ENCODE measurements around the gene MITF. TPM values are rescaled to one million over a fixed set of nuclear protein-coding genes. Genes with fewer than 3 reads are reported as not detected.
"Not testable (repeated sequence)": the region's sequence is repeated elsewhere in the genome, so short reads cannot be mapped to it uniquely, and the experiment has no call there.

MITF gene
- total RNA-seq, 1 experiment from 2014 or later = 0.21 TPM

- no peaks in the 10 kb centered on the region for H3K36me3 ChIP-seq (replicated peaks; ENCODE audit: control insufficient read depth, insufficient read depth, low read length)
- peaks cover 4% of the 10 kb centered on the region; the same call in 1 of the 2 replicates for H3K27me3 ChIP-seq (ENCODE audit: control insufficient read depth, insufficient read depth, low read length)
- DNase-seq = no peak
- no peak overlapping the region for H3K4me3 ChIP-seq (ENCODE audit: insufficient read depth, low read depth, low read length)
These were observed 149.0 kb downstream of the MITF start for GRCh38 chr3:69888040-69888942.

DNA sequence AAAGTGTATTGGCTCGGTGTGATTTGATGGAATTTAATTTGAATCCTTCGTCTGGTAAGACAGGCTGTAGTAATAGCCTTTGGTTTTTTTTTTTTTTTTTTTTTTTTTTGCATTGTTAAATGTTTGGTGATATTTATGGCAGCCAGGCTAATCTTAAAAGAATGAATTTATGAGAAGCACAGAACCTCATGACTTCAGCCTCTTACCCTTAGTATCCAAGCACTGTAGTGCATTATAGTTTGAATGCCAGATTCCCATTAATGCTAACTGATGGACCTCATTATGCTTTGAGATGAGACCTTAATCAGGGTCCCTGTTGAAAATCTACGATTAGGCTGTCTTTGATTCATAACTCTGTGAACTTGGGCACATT lies 149.7 kb downstream of the MITF start:
- no peak for DNase-seq
- Histone ChIP-seq H3K4me3 (ENCODE audit: insufficient read depth, low read depth, low read length) (no peak overlapping the region), H3K36me3 (replicated peaks; ENCODE audit: control insufficient read depth, insufficient read depth, low read length) (no peaks in the 10 kb centered on the region), H3K27me3 (ENCODE audit: control insufficient read depth, insufficient read depth, low read length) (peaks cover 4% of the 10 kb centered on the region; the same call in 1 of the 2 replicates)

- peaks cover 6% of the 10 kb centered on the region; the same call in 1 of the 2 replicates for H3K27me3 ChIP-seq (ENCODE audit: control insufficient read depth, insufficient read depth, low read length)
- no peaks in the 10 kb centered on the region for H3K36me3 ChIP-seq (replicated peaks; ENCODE audit: control insufficient read depth, insufficient read depth, low read length)
- H3K4me3 ChIP-seq (ENCODE audit: insufficient read depth, low read depth, low read length) = no peak overlapping the region
- DNase-seq = no peak
These were observed 150.8 kb downstream of the MITF start for GRCh38 chr3:69890084-69890483.

- H3K4me3 ChIP-seq (ENCODE audit: insufficient read depth, low read depth, low read length) = no peak overlapping the region
- DNase-seq = no peak
- peaks cover 6% of the 10 kb centered on the region; the same call in 1 of the 2 replicates for H3K27me3 ChIP-seq (ENCODE audit: control insufficient read depth, insufficient read depth, low read length)
These were observed 151.4 kb downstream of the MITF start for GRCh38 chr3:69890691-69891090.

DNA sequence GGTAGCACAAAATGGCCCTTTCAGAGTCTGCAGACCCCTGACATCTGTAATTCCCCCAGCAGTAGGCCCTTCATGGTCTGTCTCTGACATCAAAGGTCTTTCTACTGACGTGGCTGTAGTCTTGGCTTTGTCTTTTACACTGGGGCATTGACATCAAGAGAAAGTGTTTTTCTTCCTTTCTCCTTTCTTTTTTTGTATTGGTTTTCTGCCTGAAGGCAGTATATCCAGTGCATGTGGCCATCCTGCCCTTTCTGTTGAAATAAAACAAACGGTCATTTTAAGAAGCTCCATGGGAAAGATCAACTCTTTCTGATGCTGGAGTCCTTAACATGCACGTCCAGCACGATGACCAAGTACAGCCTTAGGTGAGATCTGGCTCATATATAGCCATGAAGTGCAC lies 153.4 kb downstream of the MITF start:
- H3K27me3 ChIP-seq (ENCODE audit: control insufficient read depth, insufficient read depth, low read length) = peaks cover 6% of the 10 kb centered on the region; the same call in 1 of the 2 replicates
- H3K4me3 ChIP-seq (ENCODE audit: insufficient read depth, low read depth, low read length) = no peak overlapping the region
- DNase-seq = no peak
- H3K36me3 ChIP-seq (replicated peaks; ENCODE audit: control insufficient read depth, insufficient read depth, low read length) = no peaks in the 10 kb centered on the region

More at GRCh38 chr3:69890691-69891090, 151.4 kb downstream of the MITF start:
- no peaks in the 10 kb centered on the region for H3K36me3 ChIP-seq (replicated peaks; ENCODE audit: control insufficient read depth, insufficient read depth, low read length)

DNA sequence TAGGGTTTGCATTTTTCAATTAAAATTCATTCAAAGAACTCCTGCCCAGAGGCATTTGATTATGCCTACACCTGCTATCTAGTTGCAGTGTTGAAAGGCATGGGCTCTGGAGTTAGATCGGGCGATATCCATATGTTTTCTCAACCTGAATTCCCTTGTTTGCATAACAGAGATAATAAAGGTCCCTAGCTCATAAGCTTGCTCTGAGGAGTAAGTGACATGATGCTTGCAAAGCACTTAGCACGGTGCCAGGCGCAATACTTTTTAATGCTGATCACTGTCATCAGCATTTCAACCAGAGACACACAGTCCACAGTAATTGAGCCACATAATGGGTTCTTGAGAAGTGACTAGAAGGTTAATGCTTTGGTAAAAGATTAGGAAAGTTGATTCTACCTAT lies 154.0 kb downstream of the MITF start:
- Histone ChIP-seq H3K4me3 (ENCODE audit: insufficient read depth, low read depth, low read length) (no peak overlapping the region), H3K36me3 (replicated peaks; ENCODE audit: control insufficient read depth, insufficient read depth, low read length) (no peaks in the 10 kb centered on the region), H3K27me3 (ENCODE audit: control insufficient read depth, insufficient read depth, low read length) (peaks cover 6% of the 10 kb centered on the region; the same call in 1 of the 2 replicates)
- peak; percentile 2 for DNase-seq

- H3K36me3 ChIP-seq (replicated peaks; ENCODE audit: control insufficient read depth, insufficient read depth, low read length) = no peaks in the 10 kb centered on the region
- DNase-seq = no peak
- H3K4me3 ChIP-seq (ENCODE audit: insufficient read depth, low read depth, low read length) = no peak overlapping the region
- H3K27me3 ChIP-seq (ENCODE audit: control insufficient read depth, insufficient read depth, low read length) = peaks cover 6% of the 10 kb centered on the region; the same call in 1 of the 2 replicates
These were observed 156.8 kb downstream of the MITF start for GRCh38 chr3:69896095-69896494.

DNA sequence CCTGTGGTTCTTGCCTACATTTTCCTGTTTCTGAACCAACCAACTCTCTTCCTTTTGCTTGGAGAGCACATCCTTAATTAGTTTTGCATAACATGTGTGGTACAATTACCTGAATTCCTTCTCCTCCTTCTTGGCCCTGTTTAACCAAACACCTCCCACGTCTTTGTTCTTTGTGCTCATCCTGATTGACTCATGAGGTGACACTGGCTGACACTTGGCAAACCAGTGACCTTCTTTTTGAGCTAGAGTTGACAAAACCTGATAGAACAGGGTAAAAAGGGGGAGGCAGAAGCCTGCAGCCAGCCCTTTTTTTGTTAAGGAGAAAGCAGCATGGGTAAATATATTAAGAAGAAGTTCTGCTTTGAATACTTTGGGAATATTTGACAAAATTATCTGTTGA lies 161.1 kb downstream of the MITF start:
- Histone ChIP-seq H3K4me3 (ENCODE audit: insufficient read depth, low read depth, low read length) (no peak overlapping the region), H3K36me3 (replicated peaks; ENCODE audit: control insufficient read depth, insufficient read depth, low read length) (no peaks in the 10 kb centered on the region), H3K27me3 (ENCODE audit: control insufficient read depth, insufficient read depth, low read length) (no peaks in the 10 kb centered on the region)
- no peak for DNase-seq

- Histone ChIP-seq H3K27me3 (ENCODE audit: control insufficient read depth, insufficient read depth, low read length) (no peaks in the 10 kb centered on the region), H3K4me3 (ENCODE audit: insufficient read depth, low read depth, low read length) (no peak overlapping the region), H3K36me3 (replicated peaks; ENCODE audit: control insufficient read depth, insufficient read depth, low read length) (no peaks in the 10 kb centered on the region)
- no peak for DNase-seq
These were observed 162.5 kb downstream of the MITF start for GRCh38 chr3:69901802-69902201.

GRCh38 chr3:69902386-69902785 lies 163.1 kb downstream of the MITF start:
- no peaks in the 10 kb centered on the region for H3K27me3 ChIP-seq (ENCODE audit: control insufficient read depth, insufficient read depth, low read length)
- H3K36me3 ChIP-seq (replicated peaks; ENCODE audit: control insufficient read depth, insufficient read depth, low read length) = no peaks in the 10 kb centered on the region
- H3K4me3 ChIP-seq (ENCODE audit: insufficient read depth, low read depth, low read length) = no peak overlapping the region
- no peak for DNase-seq

DNA sequence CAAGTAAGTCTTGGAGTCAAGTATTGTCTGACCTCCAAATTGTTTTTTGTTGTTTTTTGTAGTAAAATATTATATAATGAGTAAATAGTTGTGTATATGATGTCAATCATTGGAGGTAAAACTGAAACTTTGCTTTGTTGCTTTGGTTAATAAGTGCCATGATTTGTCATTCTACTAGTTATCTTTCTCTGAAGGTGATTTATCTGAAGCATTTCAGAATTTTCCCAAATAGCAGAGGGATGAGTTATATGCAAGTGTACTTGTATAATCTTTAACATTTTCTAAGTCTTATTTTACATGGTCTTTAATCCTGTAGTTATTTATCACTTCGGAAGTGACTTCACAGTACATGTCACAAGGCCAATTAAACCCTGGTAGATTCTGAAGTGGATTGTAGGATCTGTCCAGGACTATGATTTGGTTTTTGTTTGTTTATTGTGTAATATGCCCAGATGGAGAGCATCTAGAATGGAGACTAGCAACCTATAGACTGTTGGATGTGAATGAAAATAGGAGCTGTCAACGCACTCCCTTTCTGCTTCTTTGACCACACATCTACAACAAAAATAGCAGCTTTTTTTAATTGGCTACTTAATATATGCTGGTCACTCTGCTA lies 167.2 kb downstream of the MITF start:
- Histone ChIP-seq H3K36me3 (replicated peaks; ENCODE audit: control insufficient read depth, insufficient read depth, low read length) (no peaks in the 10 kb centered on the region), H3K27me3 (ENCODE audit: control insufficient read depth, insufficient read depth, low read length) (no peaks in the 10 kb centered on the region), H3K4me3 (ENCODE audit: insufficient read depth, low read depth, low read length) (no peak overlapping the region)
- no peak for DNase-seq

GRCh38 chr3:69907554-69907953 lies 168.3 kb downstream of the MITF start:
- no peak for DNase-seq
- Histone ChIP-seq H3K27me3 (ENCODE audit: control insufficient read depth, insufficient read depth, low read length) (no peaks in the 10 kb centered on the region), H3K36me3 (replicated peaks; ENCODE audit: control insufficient read depth, insufficient read depth, low read length) (no peaks in the 10 kb centered on the region), H3K4me3 (ENCODE audit: insufficient read depth, low read depth, low read length) (no peak overlapping the region)

DNA sequence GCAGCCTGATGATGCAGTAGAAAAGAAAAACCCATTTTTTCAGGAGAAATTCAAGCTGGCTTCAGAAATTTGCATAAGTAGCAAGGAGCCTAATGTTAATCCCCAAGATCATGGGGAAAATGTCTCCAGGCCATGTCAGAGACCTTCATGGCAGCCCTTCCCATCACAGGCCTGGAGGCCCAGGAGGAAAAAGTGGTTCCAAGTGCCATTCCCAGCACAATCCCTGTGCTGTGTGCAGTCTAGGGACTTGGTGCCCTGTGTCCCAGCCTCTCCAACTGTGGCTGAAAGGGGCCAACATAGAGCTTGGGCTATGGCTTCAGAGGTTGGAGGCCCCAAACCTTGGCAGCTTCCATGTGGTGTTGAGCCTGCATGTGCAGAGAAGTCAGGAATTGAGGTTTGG lies 170.6 kb downstream of the MITF start:
- H3K36me3 ChIP-seq (replicated peaks; ENCODE audit: control insufficient read depth, insufficient read depth, low read length); H3K27me3 ChIP-seq (ENCODE audit: control insufficient read depth, insufficient read depth, low read length); H3K4me3 ChIP-seq (ENCODE audit: insufficient read depth, low read depth, low read length); DNase-seq: not testable (repeated sequence)

DNA sequence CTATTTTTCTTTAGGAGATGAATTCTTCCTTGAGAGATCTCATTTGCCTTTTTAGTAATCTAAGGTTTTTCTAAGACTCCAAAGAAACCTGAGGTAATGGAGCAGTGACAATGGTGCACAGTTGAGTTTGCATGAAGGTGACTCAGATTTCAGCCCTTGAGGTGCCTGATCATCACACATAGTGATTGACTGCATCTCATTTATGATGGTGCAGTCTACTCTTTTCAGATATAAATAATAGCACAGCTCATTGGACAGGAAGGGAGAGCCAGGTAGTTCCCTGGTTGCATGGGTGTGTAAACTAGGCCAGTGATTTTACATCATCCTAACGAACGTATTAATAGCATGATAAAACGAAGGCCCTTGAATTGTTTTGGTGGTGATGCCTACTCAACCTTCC lies 174.2 kb downstream of the MITF start:
- no peak for DNase-seq
- no peaks in the 10 kb centered on the region for H3K36me3 ChIP-seq (replicated peaks; ENCODE audit: control insufficient read depth, insufficient read depth, low read length)
- H3K27me3 ChIP-seq (ENCODE audit: control insufficient read depth, insufficient read depth, low read length) = no peaks in the 10 kb centered on the region
- H3K4me3 ChIP-seq (ENCODE audit: insufficient read depth, low read depth, low read length) = no peak overlapping the region

DNA sequence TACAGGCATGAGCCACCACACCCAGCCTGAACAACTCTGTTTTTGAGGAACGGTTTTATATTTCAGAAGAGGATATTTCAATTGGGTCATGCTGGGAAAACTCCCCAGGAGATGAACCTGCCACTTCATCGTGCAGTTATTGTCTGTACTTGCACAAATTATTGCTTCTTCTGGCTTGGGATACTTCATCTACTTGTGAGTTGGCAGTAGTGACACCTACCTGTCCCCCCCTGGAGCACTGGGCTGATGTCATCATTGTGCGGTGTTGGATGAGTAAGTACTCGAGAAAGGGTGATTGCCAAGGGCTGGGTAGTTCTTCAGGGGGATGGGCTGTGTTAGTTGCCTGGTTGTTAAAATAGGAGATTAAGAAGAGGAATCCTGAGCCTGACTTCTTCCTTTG lies 175.1 kb downstream of the MITF start:
- DNase-seq = no peak
- H3K36me3 ChIP-seq (replicated peaks; ENCODE audit: control insufficient read depth, insufficient read depth, low read length) = no peaks in the 10 kb centered on the region
- H3K4me3 ChIP-seq (ENCODE audit: insufficient read depth, low read depth, low read length) = no peak overlapping the region
- no peaks in the 10 kb centered on the region for H3K27me3 ChIP-seq (ENCODE audit: control insufficient read depth, insufficient read depth, low read length)
